ENCODE data around the gene PRSS53.

DNA sequence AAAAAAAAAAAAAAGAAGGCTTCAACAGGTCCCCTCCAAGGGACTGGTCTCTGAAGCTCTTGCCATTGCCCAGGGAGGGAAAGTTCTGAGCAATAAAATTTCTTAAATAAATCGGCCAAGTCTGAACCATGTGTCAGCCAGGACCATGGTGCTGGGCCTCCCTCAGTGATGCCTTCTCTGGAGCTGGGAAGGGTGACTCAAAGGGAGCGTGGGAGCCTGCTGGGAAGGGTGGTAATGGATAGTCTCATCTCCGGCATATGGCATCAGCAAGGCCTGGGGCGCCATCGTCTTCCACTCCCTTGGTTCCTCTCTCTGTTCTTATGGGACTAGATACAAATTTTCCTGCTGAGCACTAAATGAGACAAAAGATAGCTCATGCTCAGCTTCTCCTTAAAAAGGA lies 3.6 kb upstream of the PRSS53 start:
- no peak for TF ChIP-seq POLR2A (IDR thresholded peaks at IDR 0.05)
- no peak for TF ChIP-seq CTCF (IDR thresholded peaks at IDR 0.05)

Data from lower leg skin (tissue), 3 donors.